Omental fat pad (tissue), 4 donors: Measurements from ENCODE around the gene CMSS1. TPM values are rescaled to one million over a fixed set of nuclear protein-coding genes. Genes with fewer than 3 reads are reported as not detected.
"Not testable (repeated sequence)": the region's sequence is repeated elsewhere in the genome, so short reads cannot be mapped to it uniquely, and the experiment has no call there.

Source experiments
- ATAC-seq: fragments of 150-250 bp; one replicate; pipeline ENCODE4 v1.9.1; 2016; ENCODE audit warnings: mild to moderate bottlenecking, moderate library complexity; ENCODE audit not compliant: low FRiP score
- DNase-seq: peaks from one replicate; pipeline ENCODE4 v3.0.0-alpha.2; 2019; ENCODE audit warnings: low spot score
- CTCF ChIP-seq, 3 donors: fragments of 450-650 bp; IDR thresholded peaks; one replicate each; pipeline ENCODE4 v1.5.1; 2016 to 2017; ENCODE audit warnings: antibody characterized with exemption in 3 of 3, mild to moderate bottlenecking in 3 of 3, moderate library complexity in 2 of 3
- total RNA-seq, 4 donors: library from RNA; depleted of rRNA; stranded (reverse); fragments of >200 nt; gene quantifications; one replicate each; pipeline ENCODE4 v1.1.0, GENCODE V29; 2016

The CMSS1 gene
- total RNA-seq, 4 donors from 2014 or later = 16.9 to 29.3 (median 21.1) TPM

- no peak for TF ChIP-seq CTCF (IDR thresholded peaks at IDR 0.05)
- DNase-seq = no peak
- ATAC-seq = no peak
Measured at GRCh38 chr3:100088735-100089368, 271.2 kb downstream of the CMSS1 start.

- ATAC-seq (peak; percentile 62), DNase-seq (no peak)
- TF ChIP-seq CTCF (IDR thresholded peaks at IDR 0.05) = no peak
Measured at GRCh38 chr3:100089812-100090668, 272.4 kb downstream of the CMSS1 start.

GRCh38 chr3:100090669-100091005 lies 273.0 kb downstream of the CMSS1 start:
- DNase-seq = no peak
- TF ChIP-seq CTCF (IDR thresholded peaks at IDR 0.05) = no peak
- ATAC-seq = no peak

- DNase-seq = no peak
- no peak for TF ChIP-seq CTCF (IDR thresholded peaks at IDR 0.05)
- ATAC-seq = no peak
Measured at GRCh38 chr3:100093831-100094230, 276.2 kb downstream of the CMSS1 start.

GRCh38 chr3:100096286-100096685 lies 278.6 kb downstream of the CMSS1 start:
- not testable (repeated sequence) for DNase-seq, ATAC-seq

- TF ChIP-seq CTCF (IDR thresholded peaks at IDR 0.05) = no peak
- ATAC-seq (no peak), DNase-seq (no peak)
Measured at GRCh38 chr3:100096866-100097265, 279.2 kb downstream of the CMSS1 start.

- ATAC-seq (no peak), DNase-seq (no peak)
- no peak for TF ChIP-seq CTCF (IDR thresholded peaks at IDR 0.05)
Measured at GRCh38 chr3:100097919-100098783, 280.5 kb downstream of the CMSS1 start.
